Left lung (tissue), 10 donors: ENCODE results near the gene SELE. TPM values are rescaled to one million over a fixed set of nuclear protein-coding genes. Genes with fewer than 3 reads are reported as not detected.

ENCODE experiments used
- ATAC-seq: fragments of 200-7000 bp; cut with Tn5 transposase; one replicate; pipeline ENCODE4 v1.9.1; 2020; ENCODE audit warnings: moderate library complexity
- DNase-seq, 4 donors: peaks; one replicate each; pipeline ENCODE4 v3.0.0-alpha.2; 2013 to 2020
- H3K27ac ChIP-seq, 2 donors: fragments of 200-600 bp; sonication (generic) in 1 of 2; one replicate each; pipeline versions ENCODE4 v1.5.0 to v1.8.0; 2020 to 2021
- H3K27me3 ChIP-seq, 2 donors: fragments of 200-600 bp; sonication (generic) in 1 of 2; one replicate each; pipeline versions ENCODE4 v1.5.0 to v1.8.0; 2020 to 2021
- H3K36me3 ChIP-seq, 2 donors: fragments of 200-600 bp; sonication (generic) in 1 of 2; one replicate each; pipeline versions ENCODE4 v1.5.0 to v1.8.0; 2020 to 2021
- H3K4me1 ChIP-seq, 2 donors: fragments of 200-600 bp; one replicate each; pipeline ENCODE4 v1.8.0; 2021
- H3K4me3 ChIP-seq, 2 donors: fragments of 200-600 bp; sonication (generic) in 1 of 2; one replicate each; pipeline versions ENCODE4 v1.5.0 to v1.8.0; 2020 to 2021; ENCODE audit warnings: mild to moderate bottlenecking in 1 of 2
- H3K9me3 ChIP-seq, 2 donors: fragments of 200-600 bp; sonication (generic) in 1 of 2; one replicate each; pipeline versions ENCODE4 v1.5.0 to v1.8.0; 2020 to 2021
- CTCF ChIP-seq, 2 donors: fragments of 200-600 bp; sonication (generic) in 1 of 2; IDR thresholded peaks; one replicate each; pipeline versions ENCODE4 v1.5.0 to v1.8.0; 2021; ENCODE audit warnings: antibody characterized with exemption in 2 of 2
- intact Hi-C, 2 donors: fragments of 100-400 bp; cut with DNase I; formaldehyde crosslinking; loops; one replicate each; pipeline versions ENCODE4 v1.11.2 to v1.14.2; 2022
- polyA plus RNA-seq, 6 donors: library from polyadenylated mRNA; unstranded; fragments of 120-200 nt; gene quantifications; one replicate each; pipeline ENCODE4 v1.2.1, GENCODE V29; 2013; ENCODE audit not compliant: insufficient read length in 6 of 6
- total RNA-seq, 2 donors: library from RNA; stranded (reverse); fragmentation: NEBNext Ultra II Directional; extraction: Animal tissue kit (Norgen Biotek cat#: 25700); gene quantifications; one replicate each; pipeline ENCODE4 v1.2.1, GENCODE V29; 2021
- donor health status: DM: no; HTN: yes; CAD: no.
- donor health status: DM: no; HTN: no; CAD: no.

SELE gene
- total and polyA plus RNA-seq, 8 donors: 0.15 to 3.4 (median 0.20) TPM; not detected in 1

- Histone ChIP-seq H3K36me3 (no peaks in the 10 kb centered on the region), H3K4me1 (no peaks in the 10 kb centered on the region), H3K4me3 (no peak overlapping the region), H3K27ac (no peak overlapping the region), H3K9me3 (no peaks in the 10 kb centered on the region), H3K27me3 (peaks cover 4 to 6% of the 10 kb centered on the region in 2 donors)
- ATAC-seq: no peak
- DNase-seq: no peak
- intact Hi-C loops: no loop called here
- TF ChIP-seq CTCF (IDR thresholded peaks at IDR 0.05): no peak
These were observed 19.7 kb upstream of the SELE start for GRCh38 chr1:169753549-169753948.

- no peaks in the 10 kb centered on the region for H3K36me3 ChIP-seq
- intact Hi-C loops: no loop called here
- ATAC-seq (no peak), DNase-seq (no peak)
- H3K9me3 ChIP-seq: no peaks in the 10 kb centered on the region
- no peak for TF ChIP-seq CTCF (IDR thresholded peaks at IDR 0.05)
- H3K27me3 ChIP-seq: peaks cover 4 to 6% of the 10 kb centered on the region in 2 donors
- no peak overlapping the region for H3K4me3 ChIP-seq
- H3K27ac ChIP-seq: no peak overlapping the region
- H3K4me1 ChIP-seq: no peaks in the 10 kb centered on the region
These were observed 16.2 kb upstream of the SELE start for GRCh38 chr1:169750041-169750440.

GRCh38 chr1:169746550-169746949, 12.7 kb upstream of the SELE start:
- Histone ChIP-seq H3K36me3 (no peaks in the 10 kb centered on the region), H3K27ac (no peak overlapping the region), H3K9me3 (no peaks in the 10 kb centered on the region), H3K4me1 (no peaks in the 10 kb centered on the region), H3K27me3 (no peaks in the 10 kb centered on the region), H3K4me3 (no peak overlapping the region)
- TF ChIP-seq CTCF (IDR thresholded peaks at IDR 0.05): no peak
- intact Hi-C loops: no loop called here
- DNase-seq: no peak
- ATAC-seq: no peak

- DNase-seq: no peak
- Histone ChIP-seq H3K27ac (no peak overlapping the region), H3K9me3 (no peaks in the 10 kb centered on the region), H3K4me3 (no peak overlapping the region), H3K4me1 (no peaks in the 10 kb centered on the region), H3K36me3 (no peaks in the 10 kb centered on the region), H3K27me3 (no peaks in the 10 kb centered on the region)
- TF ChIP-seq CTCF (IDR thresholded peaks at IDR 0.05): no peak
- intact Hi-C loops: no loop called here
- ATAC-seq: peak; percentile 26
These were observed 11.4 kb upstream of the SELE start for GRCh38 chr1:169745015-169745861.

- Histone ChIP-seq H3K27me3 (no peaks in the 10 kb centered on the region), H3K36me3 (no peaks in the 10 kb centered on the region), H3K4me3 (no peak overlapping the region), H3K27ac (no peak overlapping the region), H3K9me3 (no peaks in the 10 kb centered on the region), H3K4me1 (peaks cover 0 to 5% of the 10 kb centered on the region in 2 donors)
- no peak for TF ChIP-seq CTCF (IDR thresholded peaks at IDR 0.05)
- intact Hi-C loops: no loop called here
- DNase-seq: peak in 2 of 4 donors; percentile 31 to 54
- peak; percentile 86 for ATAC-seq
These were observed 8.0 kb upstream of the SELE start for GRCh38 chr1:169741666-169742394.
